GM18951 (cell line): ENCODE data around the gene PDGFB.

Source experiments
- POLR2A ChIP-seq: IDR thresholded peaks from 4 replicates; pipeline ENCODE4 v1.6.1; 2011; ENCODE audit warnings: mild to moderate bottlenecking; ENCODE audit not compliant: insufficient read length, insufficient read depth; ENCODE audit errors: extremely low read depth
- in situ Hi-C: fragments of 300-500 bp; cut with MboI; formaldehyde crosslinking; loops from one replicate; pipeline ENCODE4 v1.12.0; 2022; ENCODE audit warnings: low sequenced_read_pairs, mixed read lengths, inconsistent platforms; ENCODE audit not compliant: unreplicated experiment

Gene PDGFB

GRCh38 chr22:39244496-39245129 lies at the start of gene PDGFB:
Gene PDGFB (minus strand): TSS chr22:39244982. CDS start chr22:39243963, 1,019 bp downstream.
- in situ Hi-C loops = no loop called here
- TF ChIP-seq POLR2A = no peak

GRCh38 chr22:39293766-39294368 lies 49.1 kb upstream of the PDGFB start:
- in situ Hi-C loops = no loop called here
- no peak for TF ChIP-seq POLR2A

- in situ Hi-C loops = no loop called here
- TF ChIP-seq POLR2A = no peak
Measured at GRCh38 chr22:39292561-39293074, 47.8 kb upstream of the PDGFB start.

- no peak for TF ChIP-seq POLR2A
- in situ Hi-C loops = no loop called here
Measured at GRCh38 chr22:39292031-39292462, 47.3 kb upstream of the PDGFB start.

GRCh38 chr22:39291523-39291922 lies 46.7 kb upstream of the PDGFB start:
- TF ChIP-seq POLR2A = no peak
- in situ Hi-C loops = no loop called here

- in situ Hi-C loops = no loop called here
- TF ChIP-seq POLR2A = no peak
Measured at GRCh38 chr22:39290724-39291161, 46.0 kb upstream of the PDGFB start.

GRCh38 chr22:39289975-39290720 lies 45.4 kb upstream of the PDGFB start:
- in situ Hi-C loops = no loop called here
- no peak for TF ChIP-seq POLR2A

- TF ChIP-seq POLR2A = no peak
- in situ Hi-C loops = no loop called here
Measured at GRCh38 chr22:39289533-39289932, 44.8 kb upstream of the PDGFB start.

- TF ChIP-seq POLR2A = no peak
- in situ Hi-C loops = no loop called here
Measured at GRCh38 chr22:39288135-39288898, 43.5 kb upstream of the PDGFB start.

- no peak for TF ChIP-seq POLR2A
- in situ Hi-C loops = no loop called here
Measured at GRCh38 chr22:39287076-39287725, 42.4 kb upstream of the PDGFB start.

GRCh38 chr22:39284983-39285382 lies 40.2 kb upstream of the PDGFB start:
- in situ Hi-C loops = no loop called here

GRCh38 chr22:39284142-39284980 lies 39.6 kb upstream of the PDGFB start:
- in situ Hi-C loops = no loop called here
- TF ChIP-seq POLR2A = no peak

More at GRCh38 chr22:39284983-39285382, 40.2 kb upstream of the PDGFB start:
- no peak for TF ChIP-seq POLR2A
